Esophagus mucosa (tissue), 1 donor: ENCODE measurements around the gene CST7. TPM values are rescaled to one million over a fixed set of nuclear protein-coding genes. Genes with fewer than 3 reads are reported as not detected.
A peak's percentile ranks its signal among the peaks of the same experiment; 100 is the strongest.

Experiments
- ATAC-seq: fragments of 200-7000 bp; cut with Tn5 transposase; one replicate; pipeline ENCODE4 v1.9.1; 2020
- total RNA-seq: library from RNA; stranded (reverse); gene quantifications from one replicate; pipeline ENCODE4 v1.2.4, GENCODE V29; 2023
- donor health status: DM: yes; HTN: yes; CAD: no.

CST7 gene
- total RNA-seq, 1 donor from 2014 or later, result 0.32 TPM

DNA sequence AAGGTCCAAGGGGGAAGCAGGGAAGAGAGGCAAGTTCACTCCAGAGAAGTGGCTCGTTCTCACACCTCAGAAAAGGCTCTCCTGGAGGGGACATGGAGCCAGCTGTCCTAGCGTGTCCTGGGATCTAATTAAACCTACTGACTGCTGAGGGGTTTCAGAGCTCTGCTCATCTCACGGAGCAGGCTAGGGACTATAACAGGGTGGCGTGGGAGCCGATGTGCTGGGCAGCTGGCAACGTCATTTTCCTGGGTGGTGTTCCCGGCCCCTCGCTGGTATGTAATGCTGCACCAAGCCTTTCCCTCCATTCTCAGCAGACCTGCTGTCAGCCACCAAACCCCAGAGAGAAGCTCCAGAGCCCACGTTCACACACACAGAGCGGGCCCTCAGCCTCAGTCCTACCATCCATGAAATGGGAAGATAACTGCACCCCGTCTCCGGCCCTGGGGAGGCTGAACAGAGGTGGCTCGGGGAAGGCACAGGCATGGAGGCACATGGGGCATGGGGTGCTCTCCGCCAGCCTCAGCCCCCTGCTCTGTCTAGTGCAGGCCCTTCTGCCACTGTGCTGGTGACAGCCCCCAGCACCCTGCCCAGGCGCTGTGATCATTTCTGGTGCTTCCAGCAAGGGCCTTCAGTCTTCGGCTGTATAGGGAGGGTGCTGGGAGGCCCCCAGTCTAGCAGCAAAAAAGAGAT, 1.9 kb downstream of the CST7 start:
- ATAC-seq, result no peak

- no peak for ATAC-seq
Measured at GRCh38 chr20:24951536-24952083, 2.5 kb downstream of the CST7 start.

DNA sequence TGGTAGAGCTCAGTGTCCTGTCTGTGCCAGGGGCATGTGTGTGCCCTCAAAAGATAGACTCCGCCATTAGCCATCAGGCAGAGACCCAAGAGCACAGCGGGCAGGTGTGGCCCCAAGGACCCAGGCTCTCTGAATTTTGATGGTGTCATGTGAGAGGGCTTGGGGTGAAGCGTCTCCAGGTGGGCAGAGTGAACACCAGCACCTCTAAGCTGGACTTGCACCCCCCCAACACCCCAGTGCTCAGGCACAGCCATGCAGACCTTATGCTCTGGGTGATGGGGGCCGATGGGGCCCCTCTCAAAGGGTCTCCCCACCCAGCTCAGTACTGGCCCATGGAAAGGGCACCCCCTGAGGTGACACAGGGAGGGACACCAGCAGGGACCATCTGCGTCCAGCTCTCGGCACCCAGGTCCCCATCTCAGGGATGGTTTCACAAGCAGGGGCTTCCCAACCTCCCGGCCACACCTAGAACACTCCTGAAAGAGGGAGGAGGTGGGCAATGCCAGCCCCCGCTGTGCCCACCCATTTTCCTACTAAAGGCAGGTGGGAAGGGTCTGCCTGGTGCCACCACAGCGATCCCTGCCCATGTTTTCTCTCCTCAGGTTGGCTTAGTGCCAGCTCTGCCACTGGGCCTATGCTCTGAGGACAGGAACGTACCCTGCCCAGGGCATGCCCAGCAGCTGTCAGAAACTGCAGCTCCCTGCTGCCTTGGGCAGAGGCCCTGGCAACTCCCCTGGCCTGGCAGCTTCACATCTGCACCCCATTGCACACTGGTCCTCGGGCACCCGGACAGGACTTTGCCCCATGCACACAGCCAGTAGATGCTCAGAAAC, 3.5 kb downstream of the CST7 start:
- peak; percentile 8 for ATAC-seq

- no peak for ATAC-seq
Measured at GRCh38 chr20:24953209-24953575, 4.1 kb downstream of the CST7 start.

GRCh38 chr20:24953621-24954133, 4.6 kb downstream of the CST7 start:
- no peak for ATAC-seq

GRCh38 chr20:24954151-24954550, 5.1 kb downstream of the CST7 start:
- ATAC-seq, result no peak

- ATAC-seq, result no peak
Measured at GRCh38 chr20:24954566-24954965, 5.5 kb downstream of the CST7 start.

GRCh38 chr20:24955045-24955444, 6.0 kb downstream of the CST7 start:
- no peak for ATAC-seq

- no peak for ATAC-seq
Measured at GRCh38 chr20:24956001-24956841, 7.2 kb downstream of the CST7 start.

- no peak for ATAC-seq
Measured at GRCh38 chr20:24957326-24958016, 8.4 kb downstream of the CST7 start.

GRCh38 chr20:24958506-24959385, 9.7 kb downstream of the CST7 start:
- no peak for ATAC-seq

- no peak for ATAC-seq
Measured at GRCh38 chr20:24959591-24960301, 10.7 kb downstream of the CST7 start.

DNA sequence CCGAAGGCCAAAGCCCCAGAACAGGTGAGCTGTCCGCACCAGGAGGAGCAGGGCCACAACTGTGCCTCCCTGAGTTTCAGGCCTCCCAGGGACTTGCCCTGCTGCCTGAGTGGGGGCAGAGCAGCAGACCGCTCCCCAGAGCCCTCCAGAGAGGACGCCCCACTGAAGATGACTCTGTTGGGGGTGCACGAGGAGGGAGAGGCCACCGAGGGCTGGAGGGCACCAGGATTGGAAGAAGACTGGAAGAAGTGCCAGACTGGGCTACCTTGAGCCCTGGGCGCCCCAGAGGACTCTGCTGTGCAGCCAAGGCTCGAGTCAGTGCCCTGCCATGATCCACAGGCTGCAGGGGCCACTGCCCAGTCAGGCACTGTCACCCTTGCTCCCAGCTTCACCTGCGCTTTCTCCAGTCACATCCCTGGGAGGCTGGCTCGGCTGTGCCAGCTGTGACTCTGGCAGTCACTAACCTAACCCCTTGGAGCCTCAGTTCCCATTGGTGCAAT, 11.3 kb downstream of the CST7 start:
- ATAC-seq, result no peak

DNA sequence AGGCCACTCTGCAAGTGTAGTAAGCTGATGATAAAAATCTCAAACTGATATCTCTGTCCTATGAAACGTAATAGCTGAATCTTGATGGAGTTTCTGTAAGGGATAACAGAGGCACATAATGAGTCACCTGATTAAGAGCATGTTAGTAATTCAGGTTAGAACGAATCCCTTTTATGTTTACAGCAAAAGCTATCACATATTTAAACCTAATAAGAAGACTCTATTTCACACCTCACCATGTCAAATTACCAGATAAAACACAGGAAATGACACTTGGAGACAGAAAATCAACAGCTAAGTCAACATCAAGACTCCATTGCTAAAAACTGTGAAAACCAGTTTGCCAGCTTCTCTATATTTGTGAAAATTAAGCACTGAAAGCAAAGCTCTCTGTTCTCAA, 11.8 kb downstream of the CST7 start:
- no peak for ATAC-seq

DNA sequence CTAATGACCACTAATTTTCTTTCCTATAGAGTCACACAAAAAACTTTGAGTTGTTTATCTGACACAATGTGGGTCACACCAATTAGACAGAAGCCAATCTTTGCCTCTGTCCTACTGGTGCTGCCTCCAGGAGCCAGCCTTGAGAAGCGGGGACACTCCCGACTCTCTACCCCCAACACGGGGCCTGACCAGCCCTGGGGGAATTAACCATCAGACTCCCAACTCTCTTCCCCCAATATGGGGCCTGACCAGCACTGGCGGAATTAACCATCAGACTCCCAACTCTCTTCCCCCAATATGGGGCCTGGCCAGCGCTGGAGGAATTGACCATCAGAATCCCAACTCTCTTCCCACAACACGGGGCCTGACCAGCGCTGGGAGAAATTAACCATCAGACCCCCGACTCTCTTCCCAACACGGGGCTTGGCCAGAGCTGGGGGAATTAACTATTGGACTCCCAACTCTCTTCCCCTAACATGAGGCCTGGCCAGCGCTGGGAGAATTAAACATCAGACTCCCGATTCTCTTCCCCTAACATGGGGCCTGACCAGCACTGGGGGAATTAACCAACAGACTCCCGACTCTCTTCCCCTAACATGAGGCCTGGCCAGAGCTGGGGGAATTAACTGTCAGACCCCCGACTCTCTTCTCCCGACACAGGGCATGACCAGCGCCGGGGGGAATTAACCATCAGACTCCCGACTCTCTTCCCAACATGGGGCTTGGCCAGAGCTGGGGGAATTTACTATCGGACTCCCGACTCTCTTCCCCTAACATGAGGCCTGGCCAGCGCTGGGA, 12.5 kb downstream of the CST7 start:
- ATAC-seq, result no peak

- ATAC-seq, result no peak
Measured at GRCh38 chr20:24962182-24962492, 13.1 kb downstream of the CST7 start.

DNA sequence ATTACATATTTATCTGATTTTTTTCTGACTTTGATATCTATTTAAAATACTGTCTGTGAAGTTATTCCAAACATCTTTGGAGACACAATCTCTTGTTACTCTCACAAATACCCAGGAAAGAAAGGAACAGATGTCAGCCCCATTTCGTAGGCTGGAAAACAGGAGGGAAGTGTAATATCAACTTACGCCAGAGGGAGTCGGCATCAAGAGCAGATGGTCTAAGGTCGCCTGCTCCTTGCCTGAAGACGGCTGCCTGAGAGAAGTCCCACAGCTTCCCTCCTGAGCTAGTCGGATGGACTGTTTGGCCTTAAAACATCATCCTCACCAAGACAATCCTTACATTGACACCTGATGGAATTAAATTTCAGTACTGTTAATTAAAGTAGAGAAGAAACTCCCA, 13.4 kb downstream of the CST7 start:
- no peak for ATAC-seq

GRCh38 chr20:24963672-24964505, 14.8 kb downstream of the CST7 start:
- no peak for ATAC-seq

DNA sequence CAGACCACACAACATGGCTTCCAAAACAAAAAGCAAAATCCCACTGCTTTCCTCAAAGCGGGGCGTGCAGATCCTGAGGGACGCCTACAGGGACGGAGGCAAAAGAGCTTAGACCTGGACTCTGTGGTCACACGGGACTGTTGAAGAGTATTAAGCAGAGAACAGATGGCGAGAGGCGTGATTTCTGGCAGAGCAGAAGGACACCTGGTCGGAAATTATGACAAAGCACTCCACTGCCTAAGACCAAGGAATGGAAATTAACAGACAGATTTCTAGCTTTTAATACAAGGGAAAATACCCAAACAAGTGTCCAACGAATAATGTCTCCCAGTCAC, 15.4 kb downstream of the CST7 start:
- no peak for ATAC-seq
